ENCODE measurements around the gene SS18L1.

DNA sequence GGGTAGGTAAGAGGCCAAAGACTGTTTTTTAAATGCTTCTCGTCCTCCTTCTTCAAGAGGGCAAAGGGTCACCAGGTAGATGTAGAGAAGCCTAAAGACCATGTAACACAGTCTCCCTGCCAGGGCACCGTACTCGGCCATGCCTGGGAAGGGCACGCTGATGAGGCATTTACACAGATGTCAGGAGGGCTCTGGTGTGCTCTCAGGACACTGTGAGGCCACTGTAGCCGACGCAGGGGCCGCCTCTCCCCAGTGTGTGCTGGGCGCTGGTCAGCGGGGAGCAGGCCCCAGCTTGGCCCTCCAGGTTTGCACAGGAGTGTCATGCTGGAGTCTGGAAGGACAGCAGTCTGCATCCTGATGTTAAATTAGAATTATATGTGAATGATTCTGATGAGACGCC, 32.1 kb downstream of the SS18L1 start:
- TF ChIP-seq, protein P1, sequence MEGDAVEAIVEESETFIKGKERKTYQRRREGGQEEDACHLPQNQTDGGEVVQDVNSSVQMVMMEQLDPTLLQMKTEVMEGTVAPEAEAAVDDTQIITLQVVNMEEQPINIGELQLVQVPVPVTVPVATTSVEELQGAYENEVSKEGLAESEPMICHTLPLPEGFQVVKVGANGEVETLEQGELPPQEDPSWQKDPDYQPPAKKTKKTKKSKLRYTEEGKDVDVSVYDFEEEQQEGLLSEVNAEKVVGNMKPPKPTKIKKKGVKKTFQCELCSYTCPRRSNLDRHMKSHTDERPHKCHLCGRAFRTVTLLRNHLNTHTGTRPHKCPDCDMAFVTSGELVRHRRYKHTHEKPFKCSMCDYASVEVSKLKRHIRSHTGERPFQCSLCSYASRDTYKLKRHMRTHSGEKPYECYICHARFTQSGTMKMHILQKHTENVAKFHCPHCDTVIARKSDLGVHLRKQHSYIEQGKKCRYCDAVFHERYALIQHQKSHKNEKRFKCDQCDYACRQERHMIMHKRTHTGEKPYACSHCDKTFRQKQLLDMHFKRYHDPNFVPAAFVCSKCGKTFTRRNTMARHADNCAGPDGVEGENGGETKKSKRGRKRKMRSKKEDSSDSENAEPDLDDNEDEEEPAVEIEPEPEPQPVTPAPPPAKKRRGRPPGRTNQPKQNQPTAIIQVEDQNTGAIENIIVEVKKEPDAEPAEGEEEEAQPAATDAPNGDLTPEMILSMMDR (IDR thresholded peaks at IDR 0.05 in 8 of 11, conservative IDR thresholded peaks at IDR 0.05 in 3 of 11) = no peak
- TF ChIP-seq POLR2AphosphoS5 (IDR thresholded peaks at IDR 0.05) = no peak

All from spleen (tissue), 7 donors.